PC-9 (cell line): ENCODE measurements around the gene ZNF710.

Source experiments
- CTCF ChIP-seq: fragments of 200-600 bp; sonication (generic); conservative IDR thresholded peaks from 2 replicates; pipeline ENCODE4 v1.6.1; 2017; ENCODE audit warnings: mixed run types, antibody characterized with exemption, mild to moderate bottlenecking, moderate library complexity
- EZH2 ChIP-seq: fragments of 200-600 bp; sonication (generic); IDR thresholded peaks from 2 replicates; pipeline ENCODE4 v1.8.0; 2017; ENCODE audit warnings: antibody characterized with exemption, low read depth

DNA sequence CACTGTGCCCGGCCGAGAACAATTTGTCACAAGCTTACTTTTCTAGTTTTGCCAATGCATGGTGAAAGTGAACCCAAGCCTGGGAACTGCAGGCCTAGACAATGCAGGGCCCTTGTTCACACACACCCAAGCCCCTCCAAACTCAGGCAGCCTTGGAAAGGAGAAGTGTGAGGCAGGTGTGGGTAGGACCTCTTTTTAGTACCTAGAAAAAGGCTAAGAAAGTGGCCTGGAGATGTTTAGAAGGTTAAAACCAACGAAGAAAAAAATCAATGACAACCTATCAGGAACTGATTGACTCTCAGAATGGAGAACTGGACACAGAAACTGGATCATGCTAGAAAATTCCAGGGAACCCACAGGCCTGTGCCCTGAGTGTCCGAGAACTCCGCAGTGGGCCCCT, 82.3 kb downstream of the ZNF710 start:
- TF ChIP-seq CTCF (no peak), EZH2 (no peak)
